ENCODE data around the gene TNNT2.
A peak's percentile ranks its signal among the peaks of the same experiment; 100 is the strongest.

TNNT2 gene

GRCh38 chr1:201393076-201393475 lies 15.6 kb upstream of the TNNT2 start:
- in situ Hi-C loops (cut with MboI; ENCODE audit: low pct_unique_long_range_greater_than_20kb, low sequenced_read_pairs, unreplicated experiment), result no loop called here
- DNase-seq (ENCODE audit: low spot score), result no peak

DNA sequence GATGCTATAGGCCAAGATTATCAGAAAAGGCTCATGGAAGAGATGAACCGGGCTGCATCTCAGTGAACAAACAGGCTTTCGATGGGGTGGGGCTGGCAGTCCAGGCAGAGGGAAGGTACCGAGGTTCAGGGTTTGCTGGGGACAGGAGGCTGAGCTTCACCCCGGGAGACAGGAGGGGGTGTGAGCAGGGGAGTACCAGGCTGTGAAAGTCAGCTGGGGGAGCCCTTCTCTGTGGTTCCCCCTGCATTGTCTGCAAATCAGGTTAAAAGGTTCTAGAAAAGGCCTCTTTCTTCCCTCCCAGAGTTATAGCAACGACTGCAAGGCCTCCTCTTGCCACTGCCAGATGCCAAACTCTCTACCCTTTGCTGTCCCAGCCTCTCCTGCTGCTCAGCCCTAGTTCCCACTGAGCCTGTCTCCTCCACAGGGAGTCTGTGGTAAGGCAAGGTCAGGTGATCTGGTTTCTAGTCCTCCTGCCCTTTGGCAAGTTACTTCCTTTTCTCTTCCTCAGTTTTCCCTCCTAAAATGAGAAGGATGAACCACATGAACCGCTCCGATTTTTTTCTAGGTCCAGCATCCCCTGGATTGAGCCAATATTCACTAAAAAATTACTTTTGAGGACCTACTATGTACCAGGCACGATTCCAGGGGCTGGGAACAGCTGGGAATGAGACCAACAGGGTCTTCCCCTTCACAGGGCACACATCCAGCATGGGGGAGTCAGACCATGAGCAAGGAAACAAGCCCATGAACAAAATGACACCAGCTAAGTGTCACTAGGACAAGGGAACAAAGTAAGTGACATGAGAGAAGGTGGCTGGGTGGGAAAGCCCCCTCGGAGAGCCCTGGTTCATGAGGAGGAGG lies 14.4 kb upstream of the TNNT2 start:
- in situ Hi-C loops (cut with MboI; ENCODE audit: low pct_unique_long_range_greater_than_20kb, low sequenced_read_pairs, unreplicated experiment), result no loop called here
- DNase-seq (ENCODE audit: low spot score), result no peak
- TF ChIP-seq, protein P1, sequence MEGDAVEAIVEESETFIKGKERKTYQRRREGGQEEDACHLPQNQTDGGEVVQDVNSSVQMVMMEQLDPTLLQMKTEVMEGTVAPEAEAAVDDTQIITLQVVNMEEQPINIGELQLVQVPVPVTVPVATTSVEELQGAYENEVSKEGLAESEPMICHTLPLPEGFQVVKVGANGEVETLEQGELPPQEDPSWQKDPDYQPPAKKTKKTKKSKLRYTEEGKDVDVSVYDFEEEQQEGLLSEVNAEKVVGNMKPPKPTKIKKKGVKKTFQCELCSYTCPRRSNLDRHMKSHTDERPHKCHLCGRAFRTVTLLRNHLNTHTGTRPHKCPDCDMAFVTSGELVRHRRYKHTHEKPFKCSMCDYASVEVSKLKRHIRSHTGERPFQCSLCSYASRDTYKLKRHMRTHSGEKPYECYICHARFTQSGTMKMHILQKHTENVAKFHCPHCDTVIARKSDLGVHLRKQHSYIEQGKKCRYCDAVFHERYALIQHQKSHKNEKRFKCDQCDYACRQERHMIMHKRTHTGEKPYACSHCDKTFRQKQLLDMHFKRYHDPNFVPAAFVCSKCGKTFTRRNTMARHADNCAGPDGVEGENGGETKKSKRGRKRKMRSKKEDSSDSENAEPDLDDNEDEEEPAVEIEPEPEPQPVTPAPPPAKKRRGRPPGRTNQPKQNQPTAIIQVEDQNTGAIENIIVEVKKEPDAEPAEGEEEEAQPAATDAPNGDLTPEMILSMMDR (IDR thresholded peaks at IDR 0.05; ENCODE audit: extremely low read depth, insufficient read depth, missing control alignments), result no peak

More at GRCh38 chr1:201393076-201393475, 15.6 kb upstream of the TNNT2 start:
- TF ChIP-seq, protein P1 (IDR thresholded peaks at IDR 0.05; ENCODE audit: extremely low read depth, insufficient read depth, missing control alignments), result no peak

DNA sequence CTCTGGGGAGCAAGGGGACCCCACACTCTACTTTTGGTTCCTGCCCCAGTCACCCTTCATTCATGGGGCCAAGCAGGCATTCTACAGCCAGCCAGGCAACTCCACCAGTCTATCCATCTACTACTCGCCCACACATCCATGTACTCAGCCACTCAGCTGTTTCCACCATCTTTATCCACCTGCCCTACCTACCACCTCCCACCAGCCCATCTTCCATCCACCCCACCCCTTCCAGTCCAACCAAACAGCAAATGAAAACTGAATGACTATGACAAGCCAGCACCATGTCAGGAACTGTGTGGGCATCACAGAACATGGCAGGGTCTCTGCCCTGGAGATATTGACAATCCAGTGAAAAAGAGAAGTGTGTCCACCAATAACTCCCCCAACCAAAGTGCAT lies 13.7 kb upstream of the TNNT2 start:
- no peak for DNase-seq (ENCODE audit: low spot score)
- TF ChIP-seq, protein P1 (IDR thresholded peaks at IDR 0.05; ENCODE audit: extremely low read depth, insufficient read depth, missing control alignments), result no peak
- in situ Hi-C loops (cut with MboI; ENCODE audit: low pct_unique_long_range_greater_than_20kb, low sequenced_read_pairs, unreplicated experiment), result no loop called here

DNA sequence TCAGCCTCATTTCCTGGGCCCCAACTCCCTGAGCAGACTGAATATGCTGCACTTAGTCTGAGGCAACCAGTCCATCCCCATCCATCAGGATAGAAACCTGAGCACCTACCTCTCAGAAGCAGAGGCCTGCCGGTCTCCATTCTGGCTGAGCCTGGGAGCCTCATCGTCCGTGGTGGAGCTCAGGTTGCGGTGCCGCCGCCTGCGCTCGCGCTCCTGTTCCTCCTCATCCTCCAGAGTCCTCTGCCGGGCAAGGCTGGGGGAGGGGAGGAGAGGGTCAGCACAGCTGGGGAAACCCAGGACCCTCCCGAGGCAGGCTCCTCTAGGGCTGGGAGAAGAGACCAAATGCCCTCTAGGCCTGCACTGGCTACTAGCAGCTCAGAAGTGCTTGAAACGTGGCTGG lies 11.6 kb upstream of the TNNT2 start:
- in situ Hi-C loops (cut with MboI; ENCODE audit: low pct_unique_long_range_greater_than_20kb, low sequenced_read_pairs, unreplicated experiment), result no loop called here
- no peak for DNase-seq (ENCODE audit: low spot score)
- TF ChIP-seq, protein P1 (IDR thresholded peaks at IDR 0.05; ENCODE audit: extremely low read depth, insufficient read depth, missing control alignments), result no peak

DNA sequence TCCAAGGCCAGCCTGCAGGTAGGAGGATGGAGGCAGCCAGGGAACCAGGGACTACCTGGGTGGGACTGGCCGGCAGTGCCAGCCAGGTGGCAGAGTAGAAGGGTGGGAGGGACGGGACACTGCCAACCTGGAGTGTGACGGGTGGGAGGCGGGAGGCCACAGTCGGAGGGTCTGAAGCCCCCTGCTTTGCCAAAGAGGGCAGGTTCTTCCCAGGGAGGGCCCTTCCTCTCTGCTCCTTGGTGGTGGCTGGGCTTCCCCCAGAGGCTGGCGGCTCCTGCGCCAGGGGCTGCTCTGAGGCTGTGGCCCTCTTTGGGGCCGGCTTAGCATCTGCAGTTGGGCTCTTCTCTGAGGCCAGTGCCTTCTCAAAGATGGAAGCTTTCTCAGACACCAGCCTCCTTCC lies 8.7 kb upstream of the TNNT2 start:
- TF ChIP-seq, protein P1 (IDR thresholded peaks at IDR 0.05; ENCODE audit: extremely low read depth, insufficient read depth, missing control alignments), result no peak
- DNase-seq (ENCODE audit: low spot score), result no peak
- in situ Hi-C loops (cut with MboI; ENCODE audit: low pct_unique_long_range_greater_than_20kb, low sequenced_read_pairs, unreplicated experiment), result no loop called here

DNA sequence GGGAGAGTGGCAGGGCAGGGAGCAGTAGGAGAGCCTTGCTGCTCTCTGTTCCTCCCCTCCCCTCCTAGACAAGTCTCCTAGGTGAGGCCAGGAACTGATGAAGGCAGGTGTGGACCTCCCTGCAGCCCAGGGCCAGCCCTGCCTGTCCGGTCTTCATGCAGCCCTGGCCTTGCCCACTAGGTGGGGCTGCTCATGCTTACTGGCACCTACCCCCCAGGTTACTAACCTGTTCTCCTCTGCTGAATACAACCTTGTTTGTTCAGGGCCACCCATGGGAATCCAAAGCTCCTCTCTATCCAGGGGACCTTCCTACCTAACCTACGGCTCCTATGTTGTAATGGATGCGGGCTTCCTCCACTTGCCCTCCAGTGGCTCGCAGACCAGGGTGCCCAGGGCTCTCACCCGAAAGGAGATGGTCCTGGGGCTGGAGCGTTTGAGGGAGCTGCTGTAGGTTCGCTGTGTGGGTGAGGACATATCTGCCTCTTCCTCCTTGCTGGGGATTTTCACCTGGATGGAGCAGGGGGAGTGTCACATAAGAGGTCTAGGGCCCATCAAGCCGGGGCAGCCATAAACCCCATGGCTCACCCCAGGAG lies 7.9 kb upstream of the TNNT2 start:
- TF ChIP-seq, protein P1 (IDR thresholded peaks at IDR 0.05; ENCODE audit: extremely low read depth, insufficient read depth, missing control alignments), result peak; percentile 93
- in situ Hi-C loops (cut with MboI; ENCODE audit: low pct_unique_long_range_greater_than_20kb, low sequenced_read_pairs, unreplicated experiment), result no loop called here
- peak; percentile 87 for DNase-seq (ENCODE audit: low spot score)

Data from GM13977 (cell line).